Aorta (tissue), 5 donors: ENCODE results near the gene GTF2E1. TPM values are rescaled to one million over a fixed set of nuclear protein-coding genes. Genes with fewer than 3 reads are reported as not detected.
"Not testable (repeated sequence)": the region's sequence is repeated elsewhere in the genome, so short reads cannot be mapped to it uniquely, and the experiment has no call there.

Source experiments
- ATAC-seq: fragments of 200-7000 bp; cut with Tn5 transposase; one replicate; pipeline ENCODE4 v1.9.1; 2022; ENCODE audit warnings: moderate library complexity; ENCODE audit not compliant: low FRiP score
- DNase-seq, 2 donors: peaks; one replicate each; pipeline ENCODE4 v3.0.0-alpha.2; 2020
- H3K27ac ChIP-seq, 2 donors: one replicate each; pipeline ENCODE4 v1.5.1; 2013; ENCODE audit warnings: low read length in 2 of 2, mild to moderate bottlenecking in 2 of 2, moderate library complexity in 2 of 2, control low read depth in 1 of 2, inconsistent platforms in 1 of 2, low read depth in 1 of 2
- H3K27me3 ChIP-seq, 2 donors: one replicate each; pipeline ENCODE4 v1.6.1; 2013; ENCODE audit warnings: control low read depth in 1 of 2, low read length in 1 of 2, mild to moderate bottlenecking in 1 of 2, moderate library complexity in 1 of 2; ENCODE audit not compliant: insufficient read depth in 2 of 2, control insufficient read depth in 1 of 2
- H3K36me3 ChIP-seq, 2 donors: one replicate each; pipeline ENCODE4 v1.6.1; 2013; ENCODE audit warnings: control low read depth in 1 of 2, low read length in 1 of 2, mild to moderate bottlenecking in 1 of 2; ENCODE audit not compliant: insufficient read depth in 2 of 2, control insufficient read depth in 1 of 2
- H3K4me1 ChIP-seq, 2 donors: one replicate each; pipeline ENCODE4 v1.6.1; 2013; ENCODE audit warnings: low read length in 2 of 2, control low read depth in 1 of 2, mild to moderate bottlenecking in 1 of 2, moderate library complexity in 1 of 2; ENCODE audit not compliant: insufficient read depth in 2 of 2, control insufficient read depth in 1 of 2
- H3K4me3 ChIP-seq, 2 donors: one replicate each; pipeline ENCODE4 v1.5.1; 2013; ENCODE audit warnings: low read length in 2 of 2, control low read depth in 1 of 2, mild to moderate bottlenecking in 1 of 2
- H3K9me3 ChIP-seq: one replicate; pipeline ENCODE4 v1.6.1; 2013; ENCODE audit warnings: mild to moderate bottlenecking, low read length; ENCODE audit not compliant: control insufficient read depth
- WGBS, 2 donors: extraction: QIAGEN DNeasy Blood & Tissue Kit; methylation state at CpG; one replicate each; pipeline ENCODE4 v1.1.7; 2013; 5-methylcytosine and 5-hydroxymethylcytosine counted together
- intact Hi-C, 2 donors: fragments of 100-400 bp; cut with DNase I; formaldehyde crosslinking; loops; one replicate each; pipeline versions ENCODE4 v1.14.2 to v1.15.0; 2022
- polyA plus RNA-seq, 2 donors: library from polyadenylated mRNA; stranded (reverse); fragments of 200-250 nt; gene quantifications; one replicate each; pipeline ENCODE4 v1.2.3, GENCODE V29; 2013
- total RNA-seq, 2 donors: library from RNA; stranded (reverse); fragmentation: NEBNext Ultra II Directional; extraction: Animal tissue kit (Norgen Biotek cat#: 25700); gene quantifications; one replicate each; pipeline ENCODE4 v1.2.1, GENCODE V29; 2021
- donor health status: healthy with polysubstance abuse.
- donor health status: Bipolar disorder and iron deficiency.
- donor health status: DM: no; HTN: no; CAD: no.
- donor health status: DM: no; HTN: no; CAD: no.
- donor health status: DM: yes; HTN: yes; CAD: no.

Gene GTF2E1
- total and polyA plus RNA-seq, 4 donors, result 4.3 to 15.8 (median 8.3) TPM

- H3K4me1 ChIP-seq, result no peaks in the 10 kb centered on the region
- H3K4me3 ChIP-seq, result no peak overlapping the region
- DNase-seq (no peak), ATAC-seq (no peak)
- H3K27me3 ChIP-seq, result no peaks in the 10 kb centered on the region
- intact Hi-C loops, result no loop called here
- WGBS, 2 donors, result 92 to 93% methylated on average over 3 of the region's 3 CpGs
- no peak overlapping the region for H3K27ac ChIP-seq
- no peaks in the 10 kb centered on the region for H3K9me3 ChIP-seq
- H3K36me3 ChIP-seq, result peaks cover 0 to 10% of the 10 kb centered on the region in 2 donors
These were observed 36.2 kb downstream of the GTF2E1 start for GRCh38 chr3:120778776-120779175.

- DNase-seq (peak in 1 of 2 donors; percentile 53), ATAC-seq (no peak)
- H3K36me3 ChIP-seq, result peaks cover 0 to 8% of the 10 kb centered on the region in 2 donors
- H3K27ac ChIP-seq, result no peak overlapping the region
- H3K4me3 ChIP-seq, result no peak overlapping the region
- H3K27me3 ChIP-seq, result no peaks in the 10 kb centered on the region
- H3K9me3 ChIP-seq, result no peaks in the 10 kb centered on the region
- intact Hi-C loops, result no loop called here
- WGBS, 2 donors, result 86 to 90% methylated on average over 13 of the region's 13 CpGs
- H3K4me1 ChIP-seq, result no peaks in the 10 kb centered on the region
These were observed 38.4 kb downstream of the GTF2E1 start for GRCh38 chr3:120780977-120781376.

- H3K27me3 ChIP-seq, H3K36me3 ChIP-seq, H3K4me1 ChIP-seq, intact Hi-C loops, ATAC-seq, DNase-seq, H3K27ac ChIP-seq, H3K4me3 ChIP-seq, H3K9me3 ChIP-seq: not testable (repeated sequence)
- 33 to 38% methylated on average over 5 of the region's 5 CpGs for WGBS, 2 donors
These were observed 43.3 kb downstream of the GTF2E1 start for GRCh38 chr3:120785832-120786231.

- 87% methylated on average over 1 of the region's 1 CpG for WGBS, 2 donors
- intact Hi-C loops, result loop anchor here in 1 of 2 donors (10.0 kb wide), 1 partner anchor 546 kb away; no protein-coding TSS in a partner anchor
- ATAC-seq, result no peak
These were observed 48.5 kb downstream of the GTF2E1 start for GRCh38 chr3:120791010-120791409.

GRCh38 chr3:120791913-120792312, 49.4 kb downstream of the GTF2E1 start:
- no peak overlapping the region for H3K27ac ChIP-seq
- 48 to 56% methylated on average over 1 of the region's 1 CpG for WGBS, 2 donors
- H3K36me3 ChIP-seq, result no peaks in the 10 kb centered on the region
- H3K4me3 ChIP-seq, result no peak overlapping the region
- no peaks in the 10 kb centered on the region for H3K4me1 ChIP-seq
- ATAC-seq (no peak), DNase-seq (no peak)
- intact Hi-C loops, result loop anchor here in 1 of 2 donors (10.0 kb wide), 1 partner anchor 547 kb away; no protein-coding TSS in a partner anchor
- H3K9me3 ChIP-seq, result no peaks in the 10 kb centered on the region
- H3K27me3 ChIP-seq, result no peaks in the 10 kb centered on the region

More at GRCh38 chr3:120791010-120791409, 48.5 kb downstream of the GTF2E1 start:
- Histone ChIP-seq H3K9me3 (no peaks in the 10 kb centered on the region), H3K4me1 (no peaks in the 10 kb centered on the region), H3K27ac (no peak overlapping the region), H3K36me3 (no peaks in the 10 kb centered on the region), H3K4me3 (no peak overlapping the region), H3K27me3 (no peaks in the 10 kb centered on the region)
- DNase-seq, result no peak

GRCh38 chr3:120793601-120794000, 51.1 kb downstream of the GTF2E1 start:
- Histone ChIP-seq H3K27me3 (no peaks in the 10 kb centered on the region), H3K36me3 (no peaks in the 10 kb centered on the region), H3K27ac (no peak overlapping the region), H3K9me3 (no peaks in the 10 kb centered on the region), H3K4me1 (no peaks in the 10 kb centered on the region), H3K4me3 (no peak overlapping the region)
- ATAC-seq, result no peak
- 72 to 78% methylated on average over 1 of the region's 1 CpG for WGBS, 2 donors
- DNase-seq, result no peak
- intact Hi-C loops, result loop anchor here in 1 of 2 donors (10.0 kb wide), 1 partner anchor 549 kb away; no protein-coding TSS in a partner anchor

GRCh38 chr3:120795017-120795648, 52.6 kb downstream of the GTF2E1 start:
- no peaks in the 10 kb centered on the region for H3K4me1 ChIP-seq
- H3K36me3 ChIP-seq, result no peaks in the 10 kb centered on the region
- no peak overlapping the region for H3K27ac ChIP-seq
- no peaks in the 10 kb centered on the region for H3K9me3 ChIP-seq
- ATAC-seq (peak; percentile 78), DNase-seq (peak; percentile 84 to 90)
- H3K4me3 ChIP-seq, result no peak overlapping the region
- intact Hi-C loops, result loop anchor here in 1 of 2 donors (5.0 to 10.0 kb wide), 2 partner anchors 233 to 550 kb away; no protein-coding TSS in a partner anchor
- H3K27me3 ChIP-seq, result no peaks in the 10 kb centered on the region
- WGBS, 2 donors, result 38 to 42% methylated on average over 5 of the region's 5 CpGs

- Histone ChIP-seq H3K36me3 (no peaks in the 10 kb centered on the region), H3K4me3 (no peak overlapping the region), H3K27me3 (no peaks in the 10 kb centered on the region), H3K27ac (no peak overlapping the region), H3K9me3 (no peaks in the 10 kb centered on the region), H3K4me1 (no peaks in the 10 kb centered on the region)
- 74 to 80% methylated on average over 2 of the region's 2 CpGs for WGBS, 2 donors
- intact Hi-C loops, result loop anchor here in 1 of 2 donors (5.0 to 10.0 kb wide), 2 partner anchors 234 to 551 kb away; no protein-coding TSS in a partner anchor
- ATAC-seq, result no peak
- no peak for DNase-seq
These were observed 53.4 kb downstream of the GTF2E1 start for GRCh38 chr3:120795959-120796358.

- no peak for ATAC-seq
- Histone ChIP-seq H3K36me3 (no peaks in the 10 kb centered on the region), H3K27ac (no peak overlapping the region), H3K4me1 (no peaks in the 10 kb centered on the region), H3K9me3 (no peaks in the 10 kb centered on the region), H3K27me3 (no peaks in the 10 kb centered on the region), H3K4me3 (no peak overlapping the region)
- 25 to 42% methylated on average over 6 of the region's 6 CpGs for WGBS, 2 donors
- intact Hi-C loops, result loop anchor here in 1 of 2 donors (5.0 to 10.0 kb wide), 2 partner anchors 235 to 552 kb away; no protein-coding TSS in a partner anchor
- DNase-seq, result no peak
These were observed 54.4 kb downstream of the GTF2E1 start for GRCh38 chr3:120796976-120797375.
